IPS DF 19.7 (cell line): Measurements from ENCODE around the gene PLA2G4A.
"Not testable (repeated sequence)": the region's sequence is repeated elsewhere in the genome, so short reads cannot be mapped to it uniquely, and the experiment has no call there.

Experiments
- DNase-seq: peaks from one replicate; pipeline ENCODE4 v3.0.0-alpha.2; 2013; ENCODE audit warnings: low read depth, low spot score

The PLA2G4A gene

GRCh38 chr1:186917106-186917786 is 88.5 kb downstream of the PLA2G4A start:
- DNase-seq, result peak; percentile 23

GRCh38 chr1:186921386-186921785 is 92.6 kb downstream of the PLA2G4A start:
- not testable (repeated sequence) for DNase-seq

- DNase-seq, result not testable (repeated sequence)
Observed at GRCh38 chr1:186922814-186923213, 94.1 kb downstream of the PLA2G4A start.

- DNase-seq, result no peak
Observed at GRCh38 chr1:186923486-186923885, 94.7 kb downstream of the PLA2G4A start.

GRCh38 chr1:186925881-186926669 is 97.3 kb downstream of the PLA2G4A start:
- no peak for DNase-seq

- no peak for DNase-seq
Observed at GRCh38 chr1:186927884-186928283, 99.1 kb downstream of the PLA2G4A start.

GRCh38 chr1:186930238-186930637 is 101.5 kb downstream of the PLA2G4A start:
- DNase-seq, result no peak

GRCh38 chr1:186937016-186937670 is 108.4 kb downstream of the PLA2G4A start:
- no peak for DNase-seq

- no peak for DNase-seq
Observed at GRCh38 chr1:186943891-186944686, 115.3 kb downstream of the PLA2G4A start.

- DNase-seq, result no peak
Observed at GRCh38 chr1:186945146-186945545, 116.4 kb downstream of the PLA2G4A start.

- no peak for DNase-seq
Observed at GRCh38 chr1:186948535-186948934, 119.8 kb downstream of the PLA2G4A start.

- DNase-seq, result no peak
Observed at GRCh38 chr1:186949173-186949572, 120.4 kb downstream of the PLA2G4A start.

- DNase-seq, result no peak
Observed at GRCh38 chr1:186950547-186950946, 121.8 kb downstream of the PLA2G4A start.

GRCh38 chr1:186953876-186954275 is 125.1 kb downstream of the PLA2G4A start:
- DNase-seq, result no peak

- DNase-seq, result no peak
Observed at GRCh38 chr1:186957314-186957713, 128.6 kb downstream of the PLA2G4A start.

GRCh38 chr1:186958520-186958919 is 129.8 kb downstream of the PLA2G4A start:
- DNase-seq, result no peak

GRCh38 chr1:186960861-186961260 is 132.1 kb downstream of the PLA2G4A start:
- DNase-seq, result no peak

GRCh38 chr1:186965847-186966246 is 137.1 kb downstream of the PLA2G4A start:
- DNase-seq, result no peak

GRCh38 chr1:186966456-186966855 is 137.7 kb downstream of the PLA2G4A start:
- no peak for DNase-seq

GRCh38 chr1:186967656-186968394 is 139.1 kb downstream of the PLA2G4A start:
- DNase-seq, result no peak

- DNase-seq, result no peak
Observed at GRCh38 chr1:186974774-186975181, 146.0 kb downstream of the PLA2G4A start.
